ENCODE results near the gene PNISR.

Gene PNISR

DNA sequence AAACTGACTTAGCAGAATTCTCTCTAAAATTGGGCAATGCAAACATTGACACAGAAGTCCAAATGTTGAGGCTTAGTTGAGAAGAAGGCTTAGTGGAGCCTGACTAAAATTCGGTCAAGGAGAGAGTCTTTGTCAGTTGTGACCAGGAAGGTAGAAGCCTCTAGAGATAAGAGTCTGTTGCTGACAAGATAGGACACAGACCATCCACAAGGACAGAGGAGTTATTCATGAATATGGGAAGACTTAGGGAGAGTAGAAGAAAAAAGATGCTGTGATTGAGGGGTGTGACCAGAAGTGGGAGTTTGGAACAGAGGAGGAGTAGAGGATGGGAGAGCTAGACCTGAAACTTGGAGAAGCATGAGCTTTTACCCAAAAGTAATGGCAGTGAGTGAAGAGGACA is 68.5 kb downstream of the PNISR start:
- Histone ChIP-seq H3K27me3 (ENCODE audit: insufficient read depth, low read length) (no peaks in the 10 kb centered on the region), H3K4me1 (ENCODE audit: insufficient read depth, low read length) (no peaks in the 10 kb centered on the region), H3K9ac (ENCODE audit: low read depth, low read length) (no peak overlapping the region), H3K4me3 (ENCODE audit: low read length) (no peak overlapping the region), H3K27ac (ENCODE audit: low read length) (no peak overlapping the region), H3K36me3 (ENCODE audit: insufficient read depth, low read depth, low read length) (no peaks in the 10 kb centered on the region), H3K9me3 (ENCODE audit: insufficient read depth, low read depth, low read length) (no peaks in the 10 kb centered on the region)

DNA sequence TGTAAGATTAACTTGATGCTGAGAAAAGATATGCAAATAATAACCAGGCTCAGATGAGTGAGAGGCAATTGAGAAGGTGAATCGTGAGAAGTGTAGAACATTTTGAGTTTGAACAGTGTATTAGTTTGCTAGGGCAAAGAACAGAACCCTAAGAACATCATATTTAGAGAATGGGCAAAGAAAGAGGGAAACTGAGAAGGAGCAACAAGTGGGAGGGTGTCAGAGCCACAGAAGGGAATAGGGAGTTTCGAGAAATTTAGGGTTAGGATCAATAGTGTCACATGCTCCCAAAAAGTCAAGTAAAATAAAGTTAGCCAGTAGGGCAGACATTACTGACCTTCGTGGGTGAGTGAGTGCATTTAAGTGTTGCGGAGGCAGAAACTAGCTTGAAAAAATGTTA is 70.1 kb downstream of the PNISR start:
- Histone ChIP-seq H3K4me1 (ENCODE audit: insufficient read depth, low read length) (peaks cover 8% of the 10 kb centered on the region), H3K36me3 (ENCODE audit: insufficient read depth, low read depth, low read length) (no peaks in the 10 kb centered on the region), H3K27me3 (ENCODE audit: insufficient read depth, low read length) (peaks cover 14% of the 10 kb centered on the region), H3K9me3 (ENCODE audit: insufficient read depth, low read depth, low read length) (no peaks in the 10 kb centered on the region), H3K9ac (ENCODE audit: low read depth, low read length) (no peak overlapping the region), H3K27ac (ENCODE audit: low read length) (no peak overlapping the region), H3K4me3 (ENCODE audit: low read length) (no peak overlapping the region)

DNA sequence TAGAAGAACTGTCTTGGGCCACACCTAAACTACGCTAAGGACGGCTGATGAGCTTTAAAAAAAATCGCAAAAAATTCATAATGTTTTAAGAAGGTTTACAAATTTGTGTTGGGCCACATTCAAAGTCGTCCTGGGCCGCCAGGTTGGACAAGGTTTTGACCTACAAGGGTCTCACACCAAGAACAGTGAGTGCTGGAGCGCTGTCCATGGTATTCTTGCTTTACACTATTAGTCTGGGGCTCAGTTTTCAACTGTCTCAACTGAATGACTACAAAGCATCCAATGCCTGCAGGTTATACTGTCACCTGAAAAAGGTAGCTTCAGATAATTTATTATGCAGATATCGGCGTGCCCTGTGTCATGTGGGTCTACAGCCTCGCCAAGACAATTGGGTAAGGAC is 72.0 kb downstream of the PNISR start:
- Histone ChIP-seq H3K36me3 (ENCODE audit: insufficient read depth, low read depth, low read length) (no peaks in the 10 kb centered on the region), H3K27ac (ENCODE audit: low read length) (no peak overlapping the region), H3K4me3 (ENCODE audit: low read length) (no peak overlapping the region), H3K9ac (ENCODE audit: low read depth, low read length) (no peak overlapping the region), H3K4me1 (ENCODE audit: insufficient read depth, low read length) (peaks cover 12% of the 10 kb centered on the region), H3K9me3 (ENCODE audit: insufficient read depth, low read depth, low read length) (no peaks in the 10 kb centered on the region), H3K27me3 (ENCODE audit: insufficient read depth, low read length) (peaks cover 14% of the 10 kb centered on the region)

DNA sequence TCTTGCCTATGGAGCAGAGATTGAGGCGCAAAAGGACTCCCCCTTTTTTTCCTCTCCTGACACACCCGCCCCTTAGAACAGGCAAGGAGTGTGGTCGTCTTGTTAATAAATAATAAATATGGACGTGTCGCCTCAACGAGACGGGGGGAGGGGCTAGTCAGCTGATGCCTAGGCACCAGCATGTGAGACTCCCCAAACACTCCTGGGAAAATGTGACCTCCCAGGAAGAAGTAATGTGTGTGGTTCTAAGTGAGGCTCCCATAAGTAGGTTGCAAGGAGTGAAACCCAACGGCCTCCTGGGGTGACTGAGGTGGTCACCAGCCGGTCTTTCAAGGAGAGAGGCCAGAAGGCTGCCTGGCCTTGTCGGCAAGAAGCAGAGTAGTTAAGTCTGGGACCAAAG is 74.5 kb downstream of the PNISR start:
- Histone ChIP-seq H3K9me3 (ENCODE audit: insufficient read depth, low read depth, low read length) (no peaks in the 10 kb centered on the region), H3K9ac (ENCODE audit: low read depth, low read length) (peak overlapping the region; percentile 92; the same call in 1 of the 2 replicates), H3K4me3 (ENCODE audit: low read length) (peak overlapping the region; percentile 77), H3K36me3 (ENCODE audit: insufficient read depth, low read depth, low read length) (no peaks in the 10 kb centered on the region), H3K27me3 (ENCODE audit: insufficient read depth, low read length) (peaks cover 14% of the 10 kb centered on the region), H3K27ac (ENCODE audit: low read length) (no peak overlapping the region), H3K4me1 (ENCODE audit: insufficient read depth, low read length) (peaks cover 19% of the 10 kb centered on the region)

DNA sequence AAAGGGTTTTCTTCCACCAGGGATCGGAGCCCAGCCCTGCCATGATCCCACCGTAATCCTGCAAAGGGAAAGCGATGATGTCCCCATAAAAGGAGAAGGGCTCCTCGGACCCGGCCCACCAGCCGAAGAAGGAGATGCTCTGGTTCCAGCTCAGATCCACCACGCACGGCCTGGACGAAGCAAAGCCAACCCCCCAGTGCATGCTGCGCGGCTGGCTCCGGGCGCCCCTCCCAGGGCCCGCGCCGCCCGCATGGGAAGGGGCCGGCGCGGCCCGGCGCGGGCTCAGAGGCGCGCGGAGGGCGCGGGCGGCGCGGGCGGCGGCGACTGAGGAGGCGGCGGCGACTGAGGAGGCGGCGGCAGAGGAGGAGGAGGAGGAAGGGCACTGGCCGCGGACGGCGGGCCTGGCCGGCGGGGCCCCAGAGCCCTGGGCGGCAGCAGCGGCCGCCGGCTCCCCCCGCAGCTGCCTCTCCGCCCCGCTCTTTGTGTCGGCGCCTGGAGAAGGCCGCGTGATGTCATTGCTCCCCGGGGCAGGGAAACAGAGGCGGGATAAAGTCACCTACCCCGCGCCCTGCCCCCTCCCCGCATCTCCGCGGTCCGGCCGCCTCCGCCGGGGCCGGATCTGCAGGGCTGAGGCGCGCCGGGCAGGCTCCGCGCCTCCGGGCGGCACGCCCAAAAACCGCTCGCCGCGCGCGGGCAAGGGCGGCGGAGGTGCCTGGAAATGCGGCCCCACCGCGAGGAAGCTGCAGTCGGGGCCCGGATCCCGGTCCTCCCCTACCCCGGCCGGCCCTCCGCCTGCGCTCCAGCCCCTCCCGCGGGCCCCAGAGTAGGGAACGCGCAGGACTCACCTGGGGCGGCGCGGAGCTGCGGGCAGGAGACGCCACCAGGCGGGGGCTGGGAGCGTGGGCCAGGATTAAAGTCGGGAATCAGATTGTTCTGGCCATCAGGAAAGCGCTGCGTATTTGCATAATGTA is 75.7 kb downstream of the PNISR start, which contains the start of gene FAXC:
Gene FAXC (minus strand): TSS at position 504 of the 971 bp plus-strand sequence. CDS start 302 bp downstream, at position 202.
- Histone ChIP-seq H3K9ac (ENCODE audit: low read depth, low read length) (peak within 1 kb of the TSS; percentile 92), H3K9me3 (ENCODE audit: insufficient read depth, low read depth, low read length) (no peaks in the 10 kb centered on the region), H3K27me3 (ENCODE audit: insufficient read depth, low read length) (peaks cover 14% of the 10 kb centered on the region), H3K36me3 (ENCODE audit: insufficient read depth, low read depth, low read length) (no peaks in the 10 kb centered on the region), H3K4me3 (ENCODE audit: low read length) (peak within 1 kb of the TSS; percentile 88), H3K4me1 (ENCODE audit: insufficient read depth, low read length) (peaks cover 19% of the 10 kb centered on the region), H3K27ac (ENCODE audit: low read length) (no peak within 1 kb of the TSS)

DNA sequence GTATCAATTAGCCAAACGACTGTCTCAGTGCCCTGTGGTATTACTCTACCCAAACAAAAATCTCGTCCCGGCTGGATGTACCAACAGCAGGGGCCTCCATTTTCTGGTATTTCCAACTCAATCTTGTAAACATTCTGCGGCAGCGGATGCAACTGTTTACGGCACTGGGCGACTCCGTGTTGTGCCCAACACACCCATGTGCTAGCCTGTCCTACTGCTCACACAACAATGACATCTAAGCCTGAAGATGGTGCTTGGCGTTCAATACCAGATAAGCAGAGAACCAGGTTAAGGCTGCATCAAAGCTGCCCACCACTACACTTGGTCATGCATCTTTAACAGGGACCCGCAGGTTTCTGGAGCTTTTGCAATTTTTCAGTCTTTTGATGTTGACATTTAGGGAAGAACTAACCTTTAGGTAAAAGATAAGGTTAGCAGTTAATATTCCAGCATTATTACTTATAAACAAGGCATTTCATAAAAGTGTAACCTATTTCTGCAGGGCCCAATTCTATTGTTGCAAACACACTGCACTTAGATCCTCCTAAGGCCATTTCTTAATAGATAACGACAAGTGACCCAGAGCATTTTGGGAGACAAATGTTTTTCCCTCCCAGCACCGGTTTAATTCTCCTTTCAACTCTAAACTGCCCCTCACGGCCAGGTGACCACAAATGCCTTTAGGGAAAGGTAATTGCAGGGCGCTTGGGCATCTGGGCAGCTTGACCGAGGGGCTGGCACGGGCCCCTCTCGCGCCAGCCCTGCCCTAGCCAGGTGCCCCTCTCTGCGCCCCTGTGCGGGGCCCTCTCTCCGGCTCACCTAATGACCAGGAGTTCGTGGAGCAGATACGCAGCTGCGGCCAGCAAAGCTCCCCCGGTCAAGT is 76.6 kb downstream of the PNISR start:
- H3K9me3 ChIP-seq (ENCODE audit: insufficient read depth, low read depth, low read length): no peaks in the 10 kb centered on the region
- H3K4me3 ChIP-seq (ENCODE audit: low read length): peak overlapping the region; percentile 88
- H3K36me3 ChIP-seq (ENCODE audit: insufficient read depth, low read depth, low read length): no peaks in the 10 kb centered on the region
- H3K4me1 ChIP-seq (ENCODE audit: insufficient read depth, low read length): peaks cover 27% of the 10 kb centered on the region
- H3K9ac ChIP-seq (ENCODE audit: low read depth, low read length): peak overlapping the region; percentile 92
- H3K27ac ChIP-seq (ENCODE audit: low read length): no peak overlapping the region
- peaks cover 14% of the 10 kb centered on the region for H3K27me3 ChIP-seq (ENCODE audit: insufficient read depth, low read length)

Data from iPS-20b (cell line).